ENCODE results near the gene CCL5.

Gene CCL5

DNA sequence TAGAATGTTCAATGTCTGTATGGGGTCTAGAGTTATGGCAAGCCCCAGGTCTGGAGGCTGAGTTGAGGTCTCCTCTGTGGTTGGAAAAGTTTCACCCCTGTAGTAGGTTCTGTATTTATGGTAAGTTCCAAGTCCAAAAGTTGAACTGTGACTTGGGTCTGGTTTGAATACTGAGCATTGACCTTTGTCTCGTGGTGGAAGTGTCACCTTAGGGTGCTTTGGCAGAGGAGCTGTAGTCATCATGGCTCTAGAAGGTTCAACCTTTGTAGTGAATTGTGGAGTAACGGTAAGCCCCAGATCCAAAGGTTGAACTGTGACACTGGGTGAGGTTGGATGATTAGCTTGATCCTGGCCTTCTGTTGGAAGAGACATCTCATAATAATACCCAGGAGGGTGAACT is 32.8 kb upstream of the CCL5 start:
- no peaks in the 10 kb centered on the region for H3K79me2 ChIP-seq (ENCODE audit: insufficient read depth, low read length)
- H3K4me2 ChIP-seq (ENCODE audit: low read length), result no peak overlapping the region
- H3K27me3 ChIP-seq (ENCODE audit: insufficient read depth, low read length), result no peaks in the 10 kb centered on the region
- no peak overlapping the region for H2AFZ ChIP-seq (ENCODE audit: low read length)
- H3K9ac ChIP-seq (ENCODE audit: low read length), result no peak overlapping the region
- no peaks in the 10 kb centered on the region for H3K9me3 ChIP-seq (ENCODE audit: low read length)
- H3K36me3 ChIP-seq (ENCODE audit: insufficient read depth, low read length), result 0 out of 2 replicates have a peak, but pooled peaks cover 4% of the 10 kb centered on the region
- H3K4me1 ChIP-seq (ENCODE audit: insufficient read depth, low read length, severe bottlenecking), result no peaks in the 10 kb centered on the region
- H3K9me2 ChIP-seq (ENCODE audit: low read depth, low read length), result no peaks in the 10 kb centered on the region
- no peak overlapping the region for H3K4me3 ChIP-seq (ENCODE audit: low read depth, low read length, poor library complexity, severe bottlenecking)
- no peaks in the 10 kb centered on the region for H3F3A ChIP-seq (ENCODE audit: insufficient read depth, low read length)
- TF ChIP-seq EZH2 (IDR thresholded peaks at IDR 0.05; ENCODE audit: borderline replicate concordance, low read length), result no peak
- TF ChIP-seq CTCF (IDR thresholded peaks at IDR 0.05; ENCODE audit: low read length), result no peak
- H4K20me1 ChIP-seq (ENCODE audit: insufficient read depth, low read length), result no peaks in the 10 kb centered on the region
- no peak overlapping the region for H3K27ac ChIP-seq (ENCODE audit: low read depth, low read length, poor library complexity, severe bottlenecking)

DNA sequence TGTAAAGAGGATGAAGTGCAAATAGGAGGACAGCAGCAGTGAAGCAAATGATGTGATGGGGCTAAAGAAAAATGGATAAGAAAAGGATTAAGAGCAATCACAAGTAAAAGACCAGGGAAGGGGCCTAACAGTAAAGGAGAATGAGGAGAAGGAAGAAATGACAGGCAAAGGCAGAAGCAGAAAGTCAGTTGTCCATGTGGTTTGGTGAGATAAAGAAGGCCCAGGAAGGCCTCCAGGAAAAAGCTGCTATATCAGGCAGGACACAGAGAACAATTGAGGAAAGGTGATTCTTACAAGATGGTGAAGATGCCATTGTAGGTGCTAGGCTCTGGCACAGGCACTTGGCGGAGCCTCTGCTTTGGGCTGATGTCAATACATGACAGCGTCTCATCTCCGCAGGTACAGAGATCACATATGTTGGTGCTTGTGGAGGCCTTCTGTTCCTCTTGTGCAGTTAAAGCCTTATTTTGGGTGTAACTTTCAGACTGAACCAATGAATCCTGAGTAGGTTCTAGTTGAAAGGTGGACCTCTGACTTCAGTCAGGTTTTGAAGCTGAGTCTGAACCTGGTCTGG is 32.3 kb upstream of the CCL5 start:
- Histone ChIP-seq H4K20me1 (ENCODE audit: insufficient read depth, low read length) (no peaks in the 10 kb centered on the region), H3F3A (ENCODE audit: insufficient read depth, low read length) (no peaks in the 10 kb centered on the region), H3K9me3 (ENCODE audit: low read length) (no peaks in the 10 kb centered on the region), H3K27me3 (ENCODE audit: insufficient read depth, low read length) (no peaks in the 10 kb centered on the region), H3K4me2 (ENCODE audit: low read length) (no peak overlapping the region), H3K4me1 (ENCODE audit: insufficient read depth, low read length, severe bottlenecking) (no peaks in the 10 kb centered on the region), H3K9me2 (ENCODE audit: low read depth, low read length) (no peaks in the 10 kb centered on the region), H3K27ac (ENCODE audit: low read depth, low read length, poor library complexity, severe bottlenecking) (no peak overlapping the region), H3K36me3 (ENCODE audit: insufficient read depth, low read length) (no peaks in the 10 kb centered on the region), H3K9ac (ENCODE audit: low read length) (no peak overlapping the region), H2AFZ (ENCODE audit: low read length) (no peak overlapping the region), H3K4me3 (ENCODE audit: low read depth, low read length, poor library complexity, severe bottlenecking) (no peak overlapping the region), H3K79me2 (ENCODE audit: insufficient read depth, low read length) (no peaks in the 10 kb centered on the region)
- no peak for TF ChIP-seq CTCF (IDR thresholded peaks at IDR 0.05; ENCODE audit: low read length)
- TF ChIP-seq EZH2 (IDR thresholded peaks at IDR 0.05; ENCODE audit: borderline replicate concordance, low read length), result no peak

GRCh38 chr17:35909408-35909807 is 29.2 kb upstream of the CCL5 start:
- no peak overlapping the region for H3K9ac ChIP-seq (ENCODE audit: low read length)
- no peaks in the 10 kb centered on the region for H4K20me1 ChIP-seq (ENCODE audit: insufficient read depth, low read length)
- no peak overlapping the region for H3K27ac ChIP-seq (ENCODE audit: low read depth, low read length, poor library complexity, severe bottlenecking)
- no peaks in the 10 kb centered on the region for H3K9me2 ChIP-seq (ENCODE audit: low read depth, low read length)
- no peaks in the 10 kb centered on the region for H3K9me3 ChIP-seq (ENCODE audit: low read length)
- no peak overlapping the region for H3K4me3 ChIP-seq (ENCODE audit: low read depth, low read length, poor library complexity, severe bottlenecking)
- no peaks in the 10 kb centered on the region for H3K27me3 ChIP-seq (ENCODE audit: insufficient read depth, low read length)
- H3F3A ChIP-seq (ENCODE audit: insufficient read depth, low read length), result no peaks in the 10 kb centered on the region
- no peaks in the 10 kb centered on the region for H3K4me1 ChIP-seq (ENCODE audit: insufficient read depth, low read length, severe bottlenecking)
- no peaks in the 10 kb centered on the region for H3K36me3 ChIP-seq (ENCODE audit: insufficient read depth, low read length)
- no peak overlapping the region for H2AFZ ChIP-seq (ENCODE audit: low read length)
- H3K79me2 ChIP-seq (ENCODE audit: insufficient read depth, low read length), result no peaks in the 10 kb centered on the region
- TF ChIP-seq CTCF (IDR thresholded peaks at IDR 0.05; ENCODE audit: low read length) (no peak), EZH2 (IDR thresholded peaks at IDR 0.05; ENCODE audit: borderline replicate concordance, low read length) (no peak)
- no peak overlapping the region for H3K4me2 ChIP-seq (ENCODE audit: low read length)
